ENCODE measurements around the gene NMRK1.

The NMRK1 gene

DNA sequence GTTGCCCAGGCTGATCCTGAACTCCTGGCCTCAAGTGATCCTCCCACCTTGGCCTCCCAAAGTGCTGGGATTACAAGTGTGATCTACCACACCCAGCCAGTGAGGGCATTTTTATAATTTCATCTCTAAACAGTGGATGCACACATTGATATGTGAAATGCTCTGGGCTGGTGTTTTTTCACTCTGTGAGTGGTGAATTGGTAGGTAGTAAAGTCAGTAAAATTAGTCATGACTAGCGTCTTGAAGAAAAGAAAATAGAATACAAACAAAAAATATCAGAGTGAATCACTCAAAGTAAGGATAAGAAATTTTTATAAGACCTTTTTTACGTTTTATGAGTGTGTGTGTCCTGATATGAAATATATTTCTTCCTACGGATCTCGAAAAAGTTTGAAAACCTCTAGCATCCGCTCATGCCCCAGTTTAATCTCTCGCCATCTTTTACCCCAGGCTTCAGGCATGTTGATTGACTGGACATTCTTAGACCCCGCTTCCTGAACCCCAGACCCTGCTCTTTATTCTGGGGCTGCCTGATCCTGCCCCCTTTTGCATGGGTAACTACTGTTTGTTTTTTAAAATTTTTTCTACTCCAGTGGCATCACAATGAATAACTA, 14.3 kb upstream of the NMRK1 start:
- no peak for DNase-seq (ENCODE audit: low read depth in 2 of 2)

DNA sequence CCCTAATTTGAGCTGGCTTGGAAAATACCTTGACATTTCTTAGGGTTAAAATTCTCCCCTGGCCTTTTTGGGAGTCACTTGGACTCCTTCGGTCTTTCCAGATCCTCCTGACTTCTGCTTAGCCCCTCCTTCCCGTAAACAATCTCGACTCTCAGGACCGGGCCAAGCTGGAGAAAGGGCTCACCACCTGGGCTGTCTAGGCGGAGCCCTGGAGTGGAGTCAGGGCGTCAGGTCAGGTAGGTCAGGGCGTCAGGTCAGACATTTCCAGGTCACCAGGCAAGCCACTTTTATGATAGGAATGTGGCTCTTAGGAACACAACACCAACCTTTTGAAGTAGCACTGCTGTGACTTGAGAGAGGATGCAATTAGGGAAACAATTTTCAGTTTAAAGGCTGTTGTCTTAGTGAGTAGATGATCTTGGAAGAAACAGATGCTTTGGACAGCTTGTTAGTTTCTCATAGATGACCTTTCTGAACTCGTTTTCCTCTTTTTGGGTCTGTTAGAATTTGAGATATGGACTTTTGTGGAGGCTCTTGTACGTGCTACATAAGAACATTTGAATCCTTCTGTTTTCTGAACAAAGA, 13.1 kb upstream of the NMRK1 start:
- no peak for DNase-seq (ENCODE audit: low read depth in 2 of 2)

DNA sequence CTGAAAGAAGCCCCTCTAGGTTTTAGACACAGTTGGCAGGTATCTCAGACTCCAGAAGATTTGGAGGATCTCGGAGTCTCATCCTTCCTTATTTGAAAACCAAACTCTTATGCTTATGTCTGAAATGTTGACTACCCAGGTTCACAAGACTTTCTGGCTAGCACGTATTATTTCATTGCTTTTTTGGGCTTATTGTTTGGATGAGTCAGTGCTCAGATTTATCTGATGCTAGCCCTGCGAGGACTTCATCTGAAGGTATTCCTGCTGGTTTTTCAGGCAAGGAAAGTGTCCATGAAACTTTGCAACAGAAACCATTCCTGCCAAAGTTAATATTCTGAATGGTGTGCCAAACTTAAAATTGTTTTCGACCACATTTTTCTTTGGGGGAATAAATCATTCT, 8.8 kb upstream of the NMRK1 start:
- DNase-seq (ENCODE audit: low read depth in 2 of 2), result no peak

DNA sequence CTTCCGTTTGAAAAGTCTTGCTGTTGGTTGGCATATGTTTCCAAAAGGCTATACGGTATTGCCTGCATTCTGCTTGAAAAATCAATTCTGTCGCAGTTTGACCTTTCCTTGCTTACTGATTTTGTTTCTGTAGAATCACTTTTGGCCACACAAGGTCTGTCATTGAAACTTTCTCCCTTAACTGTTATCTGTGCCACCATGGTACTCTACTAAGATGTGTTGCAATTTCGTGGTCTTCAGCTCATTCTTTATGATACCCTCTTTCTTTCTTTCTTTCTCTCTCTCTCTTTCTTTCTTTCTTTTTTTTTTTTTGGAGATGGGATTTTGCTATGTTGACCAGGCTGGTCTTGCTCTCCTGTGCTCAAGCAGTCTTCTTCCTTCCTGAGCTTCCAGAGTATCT, 4.8 kb upstream of the NMRK1 start:
- DNase-seq (ENCODE audit: low read depth in 2 of 2), result no peak

DNA sequence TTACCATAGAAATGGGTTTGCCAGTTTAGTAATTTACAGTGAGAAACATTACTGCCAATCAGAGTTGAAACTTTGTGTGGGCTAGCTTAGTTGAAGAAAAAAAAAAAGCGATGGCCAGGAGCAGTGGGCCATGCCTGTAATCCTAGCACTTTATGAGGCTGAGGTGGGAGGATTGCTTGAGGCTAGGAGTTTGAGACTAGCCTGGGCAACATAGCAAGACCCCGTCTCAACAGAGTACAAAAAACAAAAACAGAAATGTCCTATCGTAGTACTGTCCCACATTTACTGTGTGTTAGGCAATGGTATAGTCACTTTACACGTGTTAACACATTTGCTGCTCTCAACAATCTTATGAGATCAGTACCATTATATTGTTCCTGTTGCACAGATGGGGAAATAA, 2.6 kb upstream of the NMRK1 start:
- DNase-seq (ENCODE audit: low read depth in 2 of 2), result no peak

DNA sequence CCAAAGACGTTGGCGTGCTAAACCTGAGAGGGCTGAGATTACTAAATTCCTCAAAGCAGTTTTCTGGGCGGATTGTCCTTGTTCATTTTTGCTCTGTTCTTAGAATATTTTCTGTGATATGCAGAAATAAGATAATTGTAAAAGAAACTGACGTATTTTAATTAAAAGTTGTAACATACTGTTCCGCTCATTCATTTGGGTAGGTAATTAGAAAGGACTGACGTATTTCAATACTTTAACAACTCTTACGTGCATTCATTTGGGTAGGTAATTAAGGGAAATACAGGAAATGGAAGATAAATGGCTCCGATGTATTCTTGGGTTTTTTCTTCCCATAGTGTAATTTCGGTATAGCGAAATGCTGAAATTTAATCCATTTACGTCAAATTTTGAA, 1.4 kb upstream of the NMRK1 start:
- DNase-seq (ENCODE audit: low read depth in 2 of 2), result no peak

DNA sequence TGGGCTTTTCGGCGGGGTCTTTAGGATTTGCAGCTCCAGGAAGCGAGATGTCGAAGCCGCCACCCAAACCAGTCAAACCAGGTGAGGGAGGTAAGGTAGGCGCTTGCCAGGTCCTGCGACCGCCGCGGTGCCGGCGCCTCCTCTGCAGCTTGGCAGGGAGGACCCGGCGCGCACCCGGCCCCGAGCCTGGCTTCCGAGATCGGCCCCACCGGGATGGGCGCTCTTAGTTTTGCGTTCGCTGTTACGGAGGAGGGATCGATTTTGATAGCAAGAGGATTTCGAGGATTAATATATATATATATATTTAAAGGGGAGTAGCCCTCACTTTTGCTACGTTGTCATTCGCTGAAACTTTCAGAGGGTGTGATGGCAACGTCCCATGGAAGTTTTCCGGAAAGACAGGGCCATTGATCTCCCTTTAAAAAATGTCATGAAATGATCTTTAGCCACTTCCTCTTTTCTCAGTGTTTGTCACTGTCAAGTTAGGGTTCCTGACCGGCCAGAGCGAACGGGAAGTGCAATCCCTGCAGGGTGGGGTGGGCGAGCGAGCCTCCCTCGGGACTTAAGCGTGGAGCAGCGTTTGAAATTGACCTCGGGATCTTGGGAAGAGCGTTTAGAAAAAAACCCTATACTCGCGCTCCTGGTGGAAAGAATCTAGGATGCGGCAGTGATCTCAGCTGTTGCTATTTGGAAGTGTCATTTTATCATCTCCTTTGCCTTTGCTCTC, 854 bp upstream of the NMRK1 start:
- no peak for DNase-seq (ENCODE audit: low read depth in 2 of 2)

DNA sequence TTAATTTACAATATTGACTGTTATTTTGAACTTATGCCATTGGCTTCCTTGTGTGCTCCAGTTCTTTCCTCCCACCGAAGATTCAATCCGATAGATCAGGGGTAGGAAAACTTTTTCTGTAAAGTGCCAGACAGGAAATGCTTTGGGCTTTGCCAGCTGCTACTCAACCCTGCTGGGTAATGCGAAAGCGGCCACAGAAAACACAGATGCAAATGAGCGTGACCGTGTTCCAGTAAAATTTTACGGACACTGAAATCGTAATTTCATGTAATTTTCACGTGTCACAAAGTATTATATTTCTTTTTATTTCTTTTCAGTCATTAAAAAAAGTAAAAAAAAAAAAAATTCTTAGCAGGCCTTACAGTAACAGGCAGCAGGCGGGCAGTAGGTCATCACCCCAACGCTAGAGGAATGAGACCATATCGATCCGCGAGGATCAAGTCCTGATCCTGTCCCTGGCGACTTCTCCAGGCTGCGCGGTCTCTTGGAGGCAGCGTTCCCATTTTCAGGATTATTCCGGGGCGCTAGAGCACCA, 599 bp downstream of the NMRK1 start:
- DNase-seq (ENCODE audit: low read depth in 2 of 2), result no peak

DNA sequence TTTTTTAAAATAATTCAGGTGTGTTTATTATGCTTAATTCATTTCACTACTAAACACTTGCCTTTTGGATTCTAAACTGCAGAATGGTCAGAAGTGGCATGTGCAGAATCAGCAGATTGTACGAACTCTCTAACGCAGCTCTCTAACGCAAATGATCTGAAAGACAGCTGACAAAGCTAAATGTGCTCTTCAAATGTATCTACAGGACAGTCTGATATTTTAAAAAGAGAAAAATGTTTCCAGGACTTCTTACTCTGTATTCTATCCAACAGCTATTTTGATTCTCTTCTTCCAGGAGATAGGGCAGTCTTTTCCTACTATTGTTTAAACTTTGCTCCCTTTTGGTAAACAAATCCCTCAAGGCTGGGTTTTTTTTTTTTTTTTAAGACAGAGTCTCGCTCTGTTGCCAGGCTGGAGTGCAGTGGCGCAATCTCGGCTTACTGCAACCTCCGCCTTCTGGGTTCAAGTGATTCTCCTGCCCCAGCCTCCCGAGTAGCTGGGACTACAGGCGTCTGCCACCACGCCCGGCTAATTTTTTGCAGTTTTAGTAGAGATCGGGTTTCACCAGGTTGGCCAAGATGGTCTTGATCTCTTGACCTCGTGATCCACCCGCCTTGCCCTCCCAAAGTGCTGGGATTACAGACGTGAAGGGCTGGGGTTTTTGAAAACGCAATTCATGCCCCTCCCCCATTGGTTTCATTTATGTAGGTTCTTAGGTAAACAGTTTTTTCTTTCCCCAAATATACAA, 1.2 kb downstream of the NMRK1 start:
- DNase-seq (ENCODE audit: low read depth in 2 of 2), result no peak

DNA sequence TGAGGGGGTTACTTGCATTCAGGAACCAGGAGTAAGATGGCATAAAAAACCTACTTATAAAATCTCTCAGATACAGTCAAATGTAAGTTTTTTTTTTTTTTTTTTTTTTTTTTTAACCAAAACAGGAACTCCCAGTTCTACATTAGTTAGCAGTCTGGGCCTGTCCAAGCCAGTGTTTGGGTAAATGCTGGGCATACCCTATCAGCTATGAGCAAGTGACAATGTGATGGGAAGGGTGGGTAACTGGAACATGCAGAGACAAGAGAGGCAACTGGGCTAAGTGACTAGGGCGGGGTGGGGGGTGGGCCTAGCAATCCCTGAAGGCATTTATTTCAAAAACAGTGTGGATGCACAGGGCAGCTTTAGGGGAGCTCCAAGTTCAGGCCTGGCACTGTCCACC, 2.3 kb downstream of the NMRK1 start:
- DNase-seq (ENCODE audit: low read depth in 2 of 2), result no peak

DNA sequence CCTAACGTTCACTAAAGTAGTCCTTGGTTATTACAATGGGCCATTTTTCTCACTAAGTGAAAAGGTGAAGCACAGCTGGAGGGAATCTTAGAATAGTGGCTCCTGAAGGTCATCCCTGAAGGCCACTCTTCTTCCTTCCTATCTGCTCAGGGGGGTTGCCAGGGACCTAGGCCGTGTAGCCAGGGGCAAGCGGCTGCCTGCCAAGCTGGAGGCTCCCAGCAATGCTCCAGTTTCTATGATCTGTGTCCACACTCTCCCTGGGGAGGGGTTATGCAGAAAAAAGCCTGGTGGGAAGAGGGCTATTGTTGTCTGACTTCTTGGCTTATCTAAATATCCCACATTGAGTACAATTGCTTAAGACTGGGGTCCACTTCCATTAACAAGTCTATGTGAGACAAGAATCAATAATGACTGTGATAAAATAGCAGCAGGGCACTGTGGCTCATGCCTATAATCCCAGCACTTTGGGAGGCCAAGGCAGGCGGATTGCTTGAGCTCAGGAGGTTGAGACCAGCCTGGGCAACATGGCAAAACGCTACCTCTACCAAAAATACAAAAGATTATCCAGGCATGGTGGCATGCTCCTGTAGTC, 3.8 kb downstream of the NMRK1 start:
- no peak for DNase-seq (ENCODE audit: low read depth in 2 of 2)

DNA sequence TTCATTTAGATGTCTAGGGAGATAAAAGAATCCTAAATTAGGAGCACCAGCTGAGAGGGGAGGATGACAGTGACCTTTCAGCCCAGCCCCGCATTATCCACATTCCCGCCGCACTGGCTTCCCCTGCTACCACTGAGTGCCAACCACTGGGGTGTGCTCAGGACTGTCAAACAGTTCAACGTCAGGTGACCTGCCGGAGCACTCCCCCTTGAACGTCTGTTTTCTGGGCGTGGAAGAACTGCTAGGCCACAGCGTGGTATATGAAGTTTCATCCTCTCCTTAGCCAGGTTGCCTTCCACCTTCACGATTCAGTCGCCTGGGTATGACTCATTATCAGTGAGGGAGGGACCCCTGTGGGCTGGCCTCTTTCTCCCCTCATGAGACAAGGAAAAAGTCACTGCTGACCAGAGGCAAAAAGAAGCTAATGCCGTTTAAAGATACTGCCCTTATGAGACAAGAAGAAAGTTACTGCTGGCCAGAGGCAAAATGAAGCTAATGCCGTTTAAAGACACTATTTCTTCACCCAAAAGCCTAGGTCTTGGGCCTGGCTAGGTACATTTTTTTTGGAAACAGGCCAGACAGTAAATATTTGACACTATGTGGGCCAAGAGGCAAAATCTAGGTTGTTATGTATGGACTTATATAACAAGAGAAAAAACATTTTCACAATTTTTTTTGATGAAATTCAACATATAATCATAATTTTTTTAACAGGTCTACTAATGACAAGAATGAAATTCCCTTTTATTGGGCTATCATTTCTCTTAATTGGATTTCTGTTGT, 4.6 kb downstream of the NMRK1 start:
- no peak for DNase-seq (ENCODE audit: low read depth in 2 of 2)

DNA sequence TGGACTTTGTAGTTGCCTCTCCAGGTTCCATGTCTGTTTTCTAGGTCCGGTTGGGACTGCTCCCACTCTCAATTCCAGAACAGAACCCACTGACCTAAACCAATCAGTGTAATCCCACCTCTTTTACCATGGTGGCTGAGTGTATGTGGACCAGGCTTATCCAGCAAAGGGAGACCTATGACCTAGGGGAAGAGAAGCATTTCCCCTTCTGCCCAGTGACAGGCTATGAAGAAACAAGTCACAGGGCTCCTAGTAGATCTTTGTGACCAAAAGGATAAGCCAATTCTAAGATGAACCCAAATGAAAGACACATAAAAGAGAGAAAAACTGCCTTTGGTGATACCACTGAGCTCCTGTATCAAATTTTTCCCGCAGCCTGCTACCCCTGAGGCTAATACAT, 6.3 kb downstream of the NMRK1 start:
- no peak for DNase-seq (ENCODE audit: low read depth in 2 of 2)

DNA sequence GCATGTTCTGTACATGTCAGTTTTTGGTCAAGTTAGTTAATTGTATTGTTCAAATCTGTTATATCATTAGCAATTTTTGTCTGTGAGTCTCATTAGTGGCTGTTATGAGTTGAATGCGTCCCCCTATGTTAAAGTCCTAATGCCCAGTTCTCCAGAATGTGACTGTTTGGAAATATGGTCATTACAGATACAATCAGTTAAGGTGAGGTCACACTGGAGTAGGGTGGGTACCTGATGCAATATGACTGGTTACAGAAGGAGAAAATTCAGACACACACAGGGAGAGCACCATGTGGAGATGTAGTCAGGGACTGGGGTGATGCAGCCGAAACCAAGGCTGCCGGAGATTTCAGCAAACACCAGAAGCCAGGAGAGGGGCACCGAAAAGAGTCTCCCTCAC, 15.1 kb downstream of the NMRK1 start:
- no peak for DNase-seq (ENCODE audit: low read depth in 2 of 2)

DNA sequence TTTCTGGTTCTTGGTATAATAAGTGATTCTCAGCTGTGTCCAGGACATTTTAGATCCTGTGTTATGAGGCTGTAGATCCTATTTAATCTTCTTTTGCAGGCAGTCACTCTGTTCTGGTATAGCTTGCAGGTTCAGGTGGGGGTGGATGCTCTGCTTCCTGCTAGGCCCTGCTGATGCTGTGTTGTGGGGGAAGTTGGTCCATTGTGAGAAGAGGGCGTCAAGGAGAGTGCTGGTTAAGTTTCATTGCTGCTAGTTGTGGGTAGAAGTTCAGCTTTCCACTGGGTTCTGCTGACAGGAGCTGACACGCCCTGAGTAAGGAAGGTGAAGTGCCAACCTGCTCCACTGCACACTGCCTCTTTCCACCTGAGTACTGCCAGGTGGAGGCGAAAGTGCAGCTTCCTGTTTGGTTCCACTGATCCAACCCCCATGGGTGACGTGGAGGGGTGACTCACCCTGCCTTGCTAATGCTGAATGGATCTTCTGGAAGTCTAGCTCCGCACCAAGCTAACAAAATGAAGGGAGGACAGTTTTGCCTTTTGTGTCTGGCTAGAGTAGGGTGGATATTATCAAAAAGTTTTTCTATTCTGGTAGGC, 16.3 kb downstream of the NMRK1 start:
- peak; percentile 48 to 49 for DNase-seq (ENCODE audit: low read depth in 2 of 2)

DNA sequence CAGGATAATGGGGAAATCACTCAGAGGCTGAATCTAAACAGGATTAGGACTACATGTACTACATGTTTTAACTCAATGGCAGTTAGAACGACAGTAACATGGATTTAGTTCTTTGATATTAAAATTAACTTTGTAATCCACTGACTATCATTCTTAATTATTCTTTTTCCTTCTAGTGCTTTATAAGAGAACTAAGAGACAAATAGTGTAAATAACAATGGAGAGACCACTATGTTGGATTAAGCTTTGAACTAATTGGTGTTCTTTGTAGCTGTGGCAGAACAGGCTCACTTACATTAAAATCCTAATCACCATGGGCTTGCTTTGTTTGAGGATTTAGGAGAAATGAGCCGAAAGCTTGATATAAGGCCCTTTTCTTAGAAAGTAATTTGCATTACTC, 18.8 kb downstream of the NMRK1 start:
- no peak for DNase-seq (ENCODE audit: low read depth in 2 of 2)

DNA sequence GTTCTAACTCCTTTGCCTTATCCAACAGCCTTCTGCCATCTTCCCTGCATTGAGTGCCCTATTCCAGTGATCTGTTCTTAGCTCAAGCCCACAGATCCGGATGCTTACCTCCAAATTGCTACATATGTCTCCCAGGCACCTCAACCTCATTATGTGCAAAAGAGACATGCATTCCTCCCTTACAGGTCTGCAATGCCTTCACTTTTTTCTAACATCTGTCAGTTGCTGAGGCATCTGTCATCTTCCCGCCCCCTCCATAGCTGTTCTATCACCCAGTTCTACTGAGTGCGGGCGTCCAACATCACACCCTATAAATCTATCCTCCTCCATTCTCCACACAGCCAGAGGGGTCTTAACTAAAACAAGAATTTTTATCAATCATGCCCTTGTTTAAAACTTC, 20.1 kb downstream of the NMRK1 start:
- DNase-seq (ENCODE audit: low read depth in 2 of 2), result no peak

DNA sequence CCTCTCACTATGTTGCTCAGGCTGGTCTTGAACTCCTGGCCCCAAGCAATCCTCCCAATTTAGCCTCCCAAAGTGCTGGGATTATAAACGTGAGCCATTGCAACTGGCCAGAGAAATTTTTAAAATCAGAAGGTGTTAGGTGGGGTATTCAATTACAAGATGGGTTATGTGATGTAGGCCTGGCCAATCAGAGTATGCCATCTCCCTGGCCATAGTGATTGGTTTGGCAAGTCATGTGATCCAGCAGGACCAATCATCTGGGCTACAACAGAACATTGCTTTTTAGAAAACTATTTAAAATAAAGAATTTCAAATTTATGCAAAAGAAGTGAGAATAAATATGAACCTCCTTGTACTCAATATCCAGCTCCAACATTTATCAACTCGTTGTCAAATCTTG, 22.4 kb downstream of the NMRK1 start:
- DNase-seq (ENCODE audit: low read depth in 2 of 2), result no peak

DNA sequence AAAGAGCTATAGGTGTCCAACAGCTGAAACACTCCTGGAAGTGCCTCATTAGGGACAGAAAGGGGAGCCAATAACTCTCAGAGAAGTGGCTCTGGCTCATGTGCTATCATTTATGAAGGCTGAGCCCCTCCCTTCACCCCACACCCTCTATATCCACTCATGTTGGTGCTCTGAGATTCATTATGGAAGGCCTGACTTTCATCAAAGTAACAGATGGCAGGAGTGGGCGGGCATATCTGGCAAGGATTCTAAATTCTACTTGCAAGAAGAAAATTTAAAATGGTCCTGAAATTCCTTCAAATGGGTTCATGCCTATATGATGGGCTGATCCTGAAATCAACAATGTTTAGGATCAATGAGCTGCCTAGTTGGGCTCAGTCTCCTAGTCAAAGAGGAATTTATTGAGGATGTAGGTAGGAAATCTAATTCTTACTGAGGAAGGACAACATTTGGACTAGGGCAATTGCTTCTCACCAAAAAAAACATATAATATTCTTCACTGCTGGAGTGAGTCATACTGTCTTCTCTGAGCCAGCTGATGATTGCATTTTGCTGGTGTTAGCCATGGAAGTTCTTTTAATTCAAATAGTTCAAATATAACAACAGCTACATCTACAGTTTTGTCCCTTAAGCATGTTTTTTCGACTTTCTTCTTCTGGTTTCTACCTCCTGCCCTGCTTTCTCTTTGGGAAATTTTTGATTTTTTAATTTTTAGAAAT, 23.5 kb downstream of the NMRK1 start:
- no peak for DNase-seq (ENCODE audit: low read depth in 2 of 2)

DNA sequence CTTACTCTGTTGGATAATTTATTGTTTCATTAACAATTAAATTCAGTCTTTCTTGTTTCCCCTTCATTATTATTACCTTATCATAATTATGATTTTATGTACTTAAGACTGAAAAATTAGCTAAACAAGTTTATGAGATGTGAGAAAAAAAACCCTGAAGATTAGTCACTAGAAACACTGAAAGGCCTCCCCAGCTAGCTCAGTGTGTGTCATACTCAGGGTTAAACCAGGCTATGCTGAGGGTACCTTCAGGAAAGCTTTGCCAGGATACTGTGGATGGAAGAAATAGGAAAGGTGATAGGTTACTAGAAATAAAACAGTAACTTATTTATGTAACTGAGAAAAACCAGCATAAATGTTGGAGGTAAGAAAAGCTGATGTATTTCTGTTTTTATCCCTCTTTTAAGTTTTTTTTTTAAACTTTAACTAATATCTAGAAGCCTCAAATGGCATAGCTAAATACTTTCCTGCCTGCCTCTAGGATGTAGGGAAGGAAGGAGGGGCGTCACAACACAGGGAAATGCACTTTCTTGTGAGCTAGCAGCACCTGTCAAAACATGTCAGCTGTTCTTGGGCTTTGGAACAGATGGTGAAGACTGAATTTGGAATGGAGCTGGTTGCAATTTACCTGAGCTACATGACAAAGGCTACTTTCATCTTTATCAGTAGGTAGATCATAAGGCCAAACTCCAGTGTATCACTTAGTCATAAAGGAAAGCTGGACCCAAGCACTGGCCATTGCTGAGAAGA, 24.2 kb downstream of the NMRK1 start:
- no peak for DNase-seq (ENCODE audit: low read depth in 2 of 2)

All from stimulated activated CD4-positive, alpha-beta T cell treated with anti-CD3 and anti-CD28 coated beads, Interleukin-1b, Interleukin-23, amount 100 ng/mL, for 4 hours (primary cell).